Fibroblast of pulmonary artery (primary cell): ENCODE measurements around the gene SYNE4.
A peak's percentile ranks its signal among the peaks of the same experiment; 100 is the strongest.

Experiments used
- DNase-seq: peaks from one replicate; pipeline ENCODE4 v3.0.0-alpha.2; 2010; ENCODE audit warnings: low read depth
- H3K4me3 ChIP-seq: replicated peaks from 2 replicates; pipeline ENCODE4 v1.5.1; 2011; ENCODE audit warnings: low read depth, mild to moderate bottlenecking, control low read depth, low read length, moderate library complexity
- CTCF ChIP-seq: IDR thresholded peaks from 2 replicates; pipeline ENCODE4 v1.5.1; 2011; ENCODE audit warnings: mild to moderate bottlenecking, control low read depth, low read length, inconsistent platforms; ENCODE audit errors: missing control alignments

The SYNE4 gene

GRCh38 chr19:36009633-36010379, 1.2 kb upstream of the SYNE4 start:
- DNase-seq = no peak
- no peak for TF ChIP-seq CTCF
- H3K4me3 ChIP-seq = peak overlapping the region; percentile 47

GRCh38 chr19:36009220-36009619, 607 bp upstream of the SYNE4 start:
- no peak for TF ChIP-seq CTCF
- H3K4me3 ChIP-seq = peak overlapping the region; percentile 47
- DNase-seq = peak; percentile 58

- no peak for DNase-seq
- no peak overlapping the region for H3K4me3 ChIP-seq
- TF ChIP-seq CTCF = no peak
These were observed 1.7 kb downstream of the SYNE4 start for GRCh38 chr19:36006955-36007354.

GRCh38 chr19:36003284-36003683, 5.3 kb downstream of the SYNE4 start:
- DNase-seq = no peak
- H3K4me3 ChIP-seq = no peak overlapping the region
- no peak for TF ChIP-seq CTCF

GRCh38 chr19:36001605-36002004, 7.0 kb downstream of the SYNE4 start:
- no peak for TF ChIP-seq CTCF

GRCh38 chr19:35996777-35997176, 11.8 kb downstream of the SYNE4 start:
- no peak for TF ChIP-seq CTCF
- H3K4me3 ChIP-seq = no peak overlapping the region
- no peak for DNase-seq

More at GRCh38 chr19:36001605-36002004, 7.0 kb downstream of the SYNE4 start:
- no peak overlapping the region for H3K4me3 ChIP-seq
- no peak for DNase-seq
